ENCODE data around the gene TTLL6. TPM values are rescaled to one million over a fixed set of nuclear protein-coding genes. Genes with fewer than 3 reads are reported as not detected.
"Not testable (repeated sequence)": the region's sequence is repeated elsewhere in the genome, so short reads cannot be mapped to it uniquely, and the experiment has no call there.

Gene TTLL6
- total RNA-seq, 1 donor from 2014 or later: not detected

DNA sequence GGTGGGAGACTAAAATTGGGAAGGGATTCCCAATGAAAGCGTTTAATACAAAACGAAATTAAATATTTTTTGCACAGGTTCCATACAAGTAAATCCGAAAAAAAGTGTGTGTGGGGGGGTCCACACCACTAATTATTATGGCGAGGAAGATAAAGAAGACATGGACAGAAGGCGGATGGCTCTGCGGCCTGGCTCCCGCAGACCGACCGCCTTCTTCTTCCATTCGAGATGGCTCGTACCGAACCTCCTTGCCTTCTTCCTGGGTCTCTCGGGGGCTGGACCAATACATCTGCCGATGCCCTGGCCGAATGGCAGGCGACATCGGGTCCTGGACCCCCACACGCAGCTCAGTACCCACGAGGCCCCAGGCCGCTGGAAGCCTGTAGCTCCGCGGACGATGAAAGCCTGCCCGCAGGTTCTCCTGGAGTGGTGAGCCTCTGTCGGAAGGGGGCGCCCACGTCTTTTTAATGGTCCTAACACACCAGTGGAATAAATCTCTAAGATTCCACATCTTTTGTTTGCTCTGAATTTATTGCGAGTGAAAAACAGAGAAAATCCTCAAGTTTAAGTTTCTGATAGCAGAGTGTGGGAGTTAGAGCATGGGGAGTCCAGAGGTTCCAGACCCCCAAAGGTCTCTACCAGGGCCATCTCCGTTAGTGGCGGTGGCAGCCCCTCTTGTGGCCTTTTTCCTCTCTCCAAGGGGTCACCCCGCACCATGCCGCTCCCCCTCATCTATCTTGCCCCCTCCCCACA lies 92.6 kb downstream of the TTLL6 start:
- DNase-seq (ENCODE audit: low read depth in 2 of 2): peak; percentile 74 to 84

DNA sequence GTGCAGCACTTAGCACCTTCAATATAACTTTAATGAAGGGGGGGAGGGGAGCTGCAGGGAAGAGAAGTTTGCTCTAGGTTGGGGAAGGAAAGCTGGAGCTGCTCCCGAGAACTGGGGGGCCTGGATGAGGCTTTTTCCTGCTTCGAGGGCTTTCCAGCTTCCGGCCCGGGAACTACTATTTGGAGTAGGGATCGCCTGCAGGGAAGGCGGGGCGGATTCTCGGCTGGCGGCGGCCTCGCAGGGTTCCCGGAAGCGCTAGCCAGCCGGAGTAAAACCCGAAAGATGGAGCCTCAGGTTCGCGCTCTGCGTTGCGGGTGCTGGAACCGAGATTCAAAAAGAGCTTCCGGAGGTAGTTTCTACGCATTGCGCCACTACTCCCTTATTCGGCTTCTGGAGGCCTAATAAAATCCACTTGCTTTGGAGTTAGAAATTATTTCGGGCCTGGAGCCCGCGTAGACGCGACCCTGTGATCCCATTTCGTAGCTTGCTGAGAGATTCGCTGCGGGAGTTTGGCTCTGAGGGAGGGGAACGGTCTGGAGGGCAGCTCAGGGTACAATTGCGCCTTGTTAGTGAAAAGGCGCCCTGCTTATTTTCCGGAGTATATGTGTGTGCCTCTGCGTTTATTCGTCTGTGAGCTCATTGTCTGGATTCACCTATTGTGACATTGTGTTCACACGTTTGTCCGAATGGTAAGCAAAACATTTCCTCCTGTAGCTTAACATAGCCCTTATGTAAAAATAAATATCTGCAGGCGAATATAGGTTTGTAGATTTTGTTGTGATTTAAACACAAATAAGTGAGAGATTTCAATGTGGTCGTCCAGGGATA lies 93.4 kb downstream of the TTLL6 start:
- DNase-seq (ENCODE audit: low read depth in 2 of 2): no peak

DNA sequence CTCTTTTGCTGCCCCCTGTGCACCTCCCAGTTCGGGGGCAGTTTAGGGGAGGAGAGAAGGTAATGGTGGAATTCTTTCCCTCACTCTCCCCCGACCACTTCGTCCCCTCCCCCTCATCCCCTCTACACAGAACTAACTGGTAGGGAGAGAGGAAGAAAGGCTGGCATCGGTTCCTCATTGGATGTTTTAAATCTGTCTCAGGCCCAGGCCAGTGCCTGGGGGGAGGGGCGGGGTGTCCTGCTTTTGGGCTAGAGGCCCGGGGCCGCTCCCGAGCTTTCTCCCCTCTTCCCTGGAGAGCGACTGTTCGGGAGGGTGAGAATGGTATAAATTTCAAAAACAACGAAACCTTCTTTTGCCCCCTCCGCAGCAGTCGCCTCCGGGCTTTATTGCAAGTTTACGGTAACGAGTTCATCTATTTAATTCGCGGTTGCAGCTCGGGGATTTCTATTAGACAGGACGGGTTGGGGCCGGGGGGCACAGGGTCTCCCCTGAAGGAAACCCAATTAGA lies 94.1 kb downstream of the TTLL6 start, which contains the start of gene PRAC2:
Gene PRAC2, plus strand, starts transcription at position 271 of the 508 bp plus-strand sequence. CDS start 1,226 bp downstream, outside the sequence.
- DNase-seq (ENCODE audit: low read depth in 2 of 2): no peak

DNA sequence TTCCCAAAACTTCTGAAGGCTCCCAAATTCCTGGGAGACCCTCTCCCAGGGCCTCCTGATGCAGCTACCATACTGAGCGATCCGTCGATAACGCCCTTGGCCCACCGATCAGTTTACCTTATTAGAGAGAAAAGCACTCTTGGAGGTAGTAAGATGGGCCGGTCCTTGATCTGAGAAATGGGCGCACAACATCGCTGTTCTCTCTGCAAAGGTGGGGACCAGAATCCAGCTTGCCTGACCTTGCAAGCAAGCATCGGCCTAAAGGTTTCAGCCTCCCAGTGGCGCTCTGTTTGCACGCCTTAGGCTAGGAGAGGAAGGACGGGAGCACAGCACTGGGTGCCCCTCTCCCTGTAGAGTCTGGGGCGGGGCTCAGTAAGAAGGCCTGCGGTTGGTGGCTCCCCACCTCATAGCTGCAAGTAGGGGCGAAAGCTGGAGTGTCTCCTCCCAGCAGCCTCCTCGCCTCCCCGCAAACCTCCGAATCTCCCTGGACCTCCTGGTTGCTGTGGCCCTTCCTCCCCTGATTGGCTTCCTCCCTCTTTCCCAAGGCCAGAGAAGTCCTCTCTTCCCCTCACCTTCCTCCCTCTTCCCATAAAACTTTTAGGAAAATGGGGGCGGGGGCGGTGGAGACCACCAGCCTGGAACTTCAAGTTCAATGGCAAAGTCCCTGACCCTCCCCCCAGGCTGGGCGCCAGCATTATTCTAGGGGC lies 94.7 kb downstream of the TTLL6 start, which contains the start of gene PRAC1:
Gene PRAC1, minus strand, starts transcription at position 318 of the 707 bp plus-strand sequence. Its CDS starts 126 bp downstream, at position 192.
- DNase-seq (ENCODE audit: low read depth in 2 of 2): no peak

DNA sequence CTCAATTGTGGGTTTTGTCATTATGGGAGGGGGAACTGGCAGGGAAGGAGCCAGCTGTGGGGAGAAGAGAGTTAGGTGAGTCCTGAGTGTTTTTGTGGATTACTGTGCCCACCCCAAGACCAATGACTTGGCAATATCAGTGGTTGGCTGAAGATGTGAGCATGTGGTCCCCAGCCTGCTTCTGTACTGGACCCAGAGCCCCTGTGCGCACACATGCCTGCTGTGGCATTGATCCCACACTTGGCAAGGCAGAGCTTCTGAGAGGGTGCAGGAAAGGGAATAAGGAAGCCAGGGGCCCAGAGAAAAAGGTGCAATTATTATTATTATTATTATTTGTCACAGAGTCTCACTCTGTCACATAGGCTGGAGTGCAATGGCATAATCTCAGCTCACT lies 96.0 kb downstream of the TTLL6 start:
- DNase-seq (ENCODE audit: low read depth in 2 of 2): no peak

DNA sequence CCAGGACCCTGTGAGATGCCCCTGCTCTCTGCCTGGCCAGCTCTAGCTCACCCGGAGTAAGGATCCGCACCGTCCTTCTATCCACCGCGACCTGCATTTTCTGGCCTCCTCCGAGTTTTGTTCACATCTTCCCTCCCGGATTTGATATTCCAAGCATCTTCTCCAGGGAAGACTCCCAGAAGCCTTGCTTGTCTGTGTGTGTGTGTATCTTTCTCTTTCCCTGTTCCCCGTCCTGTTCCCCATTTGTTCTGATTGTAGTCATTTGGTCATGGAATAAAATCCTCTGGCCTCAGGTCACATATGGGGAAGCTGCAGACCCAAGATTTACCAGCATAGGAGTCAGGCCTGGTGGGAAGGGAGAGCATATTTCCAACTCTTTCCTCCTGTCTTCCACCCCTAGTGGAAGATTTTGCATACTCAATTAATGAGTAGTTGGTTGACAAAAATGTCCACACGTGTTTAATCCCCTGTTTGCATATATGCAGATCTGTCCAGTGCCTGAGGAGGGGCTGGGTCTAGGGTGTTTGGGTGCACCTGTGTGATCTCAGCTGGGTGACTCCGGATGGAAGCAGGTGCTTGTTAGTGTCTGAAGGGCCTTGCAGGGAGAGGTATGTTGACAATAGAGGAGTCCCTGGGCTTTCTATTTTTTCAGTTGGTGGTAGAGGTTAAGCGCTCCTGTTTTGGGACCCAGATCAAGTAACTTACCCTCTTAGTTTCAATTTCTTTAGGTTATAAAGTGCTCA lies 96.6 kb downstream of the TTLL6 start:
- no peak for DNase-seq (ENCODE audit: low read depth in 2 of 2)

DNA sequence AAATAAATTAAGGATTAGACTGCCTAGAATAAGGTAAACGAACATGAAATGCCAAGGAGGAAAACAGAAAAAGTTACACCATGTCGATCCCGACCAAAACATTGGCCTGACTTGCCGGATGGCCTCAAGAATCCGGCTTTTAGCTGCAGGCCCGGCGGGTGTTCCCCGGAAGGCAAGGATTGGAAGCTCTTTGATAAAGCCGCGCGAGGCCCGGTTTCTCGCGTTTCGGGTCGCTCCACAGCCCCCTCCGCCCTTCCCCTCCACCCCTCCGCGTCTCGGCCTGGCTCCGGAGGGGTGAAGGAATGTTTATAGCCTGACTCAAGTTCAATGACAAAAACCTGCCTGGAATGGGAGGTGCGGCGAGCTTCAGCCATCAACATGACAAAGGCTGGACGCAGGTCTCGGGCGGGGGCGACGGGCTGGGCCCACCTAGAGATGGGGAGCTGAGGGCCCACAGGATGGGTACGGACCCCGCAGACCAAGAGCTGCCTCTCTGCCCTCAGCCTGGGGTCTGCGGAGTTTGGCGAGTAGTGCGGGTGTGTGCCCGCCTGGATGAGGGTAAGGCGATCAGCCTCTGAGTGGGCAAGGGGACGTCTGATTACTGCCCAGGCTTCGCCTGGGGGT lies 97.3 kb downstream of the TTLL6 start:
- DNase-seq (ENCODE audit: low read depth in 2 of 2): no peak

DNA sequence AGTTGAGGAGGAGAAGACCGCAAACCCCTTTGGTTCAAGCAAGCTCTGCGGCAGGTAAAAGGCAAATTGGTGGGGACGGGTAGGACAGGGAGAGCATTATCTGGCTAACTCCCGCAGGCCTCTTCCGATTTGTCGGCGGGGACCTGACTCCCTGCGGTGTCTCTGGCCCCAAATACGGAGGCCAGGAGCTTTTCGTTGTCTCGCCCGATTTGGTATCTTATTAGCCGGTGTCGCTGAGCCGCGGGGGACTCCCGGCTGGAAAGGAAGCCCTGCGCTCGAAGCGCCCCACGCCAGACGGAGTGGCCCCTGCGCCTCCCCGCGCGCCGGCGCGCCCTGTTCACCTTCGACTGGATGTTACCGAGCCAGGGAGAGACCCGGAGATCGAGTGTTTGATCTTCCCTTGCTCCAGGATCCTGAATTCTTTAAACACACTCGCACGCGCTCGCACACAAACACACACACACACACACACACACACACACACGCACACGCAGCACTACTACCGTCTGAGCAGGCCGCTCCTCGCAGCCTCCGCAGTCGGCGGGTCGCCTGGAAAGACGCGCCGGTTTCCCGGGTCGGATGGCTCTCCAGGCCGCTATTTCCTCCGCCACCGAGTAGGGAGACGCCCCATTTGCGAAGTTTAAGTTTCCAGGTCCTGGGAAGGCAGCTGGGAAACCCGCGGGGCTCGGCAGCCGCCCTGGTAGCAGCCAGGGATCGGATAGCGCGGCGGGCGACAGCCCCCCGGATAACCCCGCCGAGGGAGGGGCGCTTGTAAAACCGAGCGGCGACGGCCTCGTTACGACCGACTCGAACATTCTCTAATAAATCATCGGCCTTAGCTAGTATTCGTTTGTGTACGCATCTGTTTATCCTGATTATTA lies 98.0 kb downstream of the TTLL6 start:
- DNase-seq (ENCODE audit: low read depth in 2 of 2): peak in 1 of 2 donors; percentile 10

DNA sequence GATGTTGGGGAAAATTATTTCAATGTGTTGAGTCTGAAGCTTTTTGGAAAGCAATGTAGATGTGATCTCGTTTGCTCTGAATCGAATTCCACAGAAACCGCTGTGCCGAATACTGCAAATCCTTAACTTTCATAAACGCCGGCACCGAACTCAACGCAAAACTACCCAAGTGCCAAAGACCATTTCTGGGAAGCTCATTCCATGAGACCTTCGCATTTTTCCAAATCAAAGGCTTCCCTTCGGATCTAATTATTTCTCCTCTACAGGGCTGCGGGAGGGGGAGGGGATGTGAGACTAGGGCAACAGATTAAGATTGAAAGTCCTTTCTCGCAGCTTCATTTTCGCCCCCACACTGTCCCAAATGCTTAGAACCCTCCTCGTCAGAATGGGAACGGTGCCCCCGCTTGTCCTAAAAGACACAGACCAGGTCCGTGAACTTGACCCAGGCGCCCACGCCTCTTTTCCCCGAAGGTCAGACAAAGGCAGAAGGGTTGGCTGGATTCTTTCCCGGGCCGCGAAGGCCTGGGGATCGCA lies 98.7 kb downstream of the TTLL6 start:
- no peak for DNase-seq (ENCODE audit: low read depth in 2 of 2)

DNA sequence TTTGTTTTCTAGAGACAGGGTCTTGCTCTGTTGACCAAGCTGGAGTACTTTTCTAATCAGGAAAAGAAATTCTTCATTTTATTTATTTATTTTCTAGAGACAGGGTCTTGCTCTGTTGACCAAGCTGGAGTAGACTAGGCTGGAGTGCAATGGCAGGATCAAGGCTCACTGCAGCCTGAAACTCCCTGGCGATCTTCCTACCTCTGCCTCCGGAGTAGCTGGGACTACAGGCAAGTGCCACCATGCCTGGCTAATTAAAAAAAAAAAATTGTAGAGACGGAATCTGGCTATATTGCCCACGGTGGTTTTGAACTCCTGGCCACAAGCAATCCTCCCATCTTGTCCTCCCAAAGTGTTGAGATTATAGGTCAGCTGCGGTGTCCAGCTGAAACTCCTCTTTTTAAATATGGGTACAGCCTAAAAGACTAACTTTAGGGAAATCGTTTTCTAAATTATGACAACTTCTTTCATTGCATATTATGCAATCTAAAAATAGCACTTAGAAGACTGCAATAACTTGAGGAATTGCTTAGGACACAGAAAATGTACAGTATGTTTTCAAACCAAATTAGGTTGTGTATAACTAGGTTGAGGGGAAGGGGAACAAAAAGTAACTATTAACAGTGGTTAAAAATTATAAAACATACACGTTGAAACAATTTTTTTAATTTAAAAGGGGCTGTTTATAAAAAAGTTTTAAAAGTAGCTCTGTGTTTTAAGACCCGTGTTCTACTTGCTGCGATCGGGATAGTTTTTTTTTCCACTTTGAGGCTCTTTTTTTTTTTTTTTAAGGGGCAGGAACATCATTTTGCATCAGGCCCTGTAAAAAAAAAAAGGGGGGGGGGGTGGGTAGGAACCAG lies 99.4 kb downstream of the TTLL6 start:
- DNase-seq (ENCODE audit: low read depth in 2 of 2): no peak

DNA sequence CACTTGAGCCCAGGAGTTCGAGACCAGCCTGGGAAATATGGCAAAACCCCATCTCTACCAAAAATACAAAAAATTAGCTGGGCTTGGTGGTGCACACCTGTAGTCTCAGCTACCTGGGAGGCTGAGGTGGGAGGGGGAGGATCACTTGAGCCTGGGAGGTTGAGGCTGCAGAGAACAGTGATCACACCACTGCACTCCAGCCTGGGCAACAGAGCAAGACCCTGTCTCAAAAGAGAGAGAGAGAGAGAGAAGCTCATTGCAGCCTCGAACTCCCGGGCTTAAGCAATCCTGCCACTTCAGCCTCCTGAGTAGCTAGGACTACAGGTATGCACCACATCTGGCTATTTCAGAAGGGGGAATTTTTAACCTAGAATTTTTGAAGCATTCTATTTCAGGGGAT lies 100.5 kb downstream of the TTLL6 start:
- not testable (repeated sequence) for DNase-seq (ENCODE audit: low read depth in 2 of 2)

DNA sequence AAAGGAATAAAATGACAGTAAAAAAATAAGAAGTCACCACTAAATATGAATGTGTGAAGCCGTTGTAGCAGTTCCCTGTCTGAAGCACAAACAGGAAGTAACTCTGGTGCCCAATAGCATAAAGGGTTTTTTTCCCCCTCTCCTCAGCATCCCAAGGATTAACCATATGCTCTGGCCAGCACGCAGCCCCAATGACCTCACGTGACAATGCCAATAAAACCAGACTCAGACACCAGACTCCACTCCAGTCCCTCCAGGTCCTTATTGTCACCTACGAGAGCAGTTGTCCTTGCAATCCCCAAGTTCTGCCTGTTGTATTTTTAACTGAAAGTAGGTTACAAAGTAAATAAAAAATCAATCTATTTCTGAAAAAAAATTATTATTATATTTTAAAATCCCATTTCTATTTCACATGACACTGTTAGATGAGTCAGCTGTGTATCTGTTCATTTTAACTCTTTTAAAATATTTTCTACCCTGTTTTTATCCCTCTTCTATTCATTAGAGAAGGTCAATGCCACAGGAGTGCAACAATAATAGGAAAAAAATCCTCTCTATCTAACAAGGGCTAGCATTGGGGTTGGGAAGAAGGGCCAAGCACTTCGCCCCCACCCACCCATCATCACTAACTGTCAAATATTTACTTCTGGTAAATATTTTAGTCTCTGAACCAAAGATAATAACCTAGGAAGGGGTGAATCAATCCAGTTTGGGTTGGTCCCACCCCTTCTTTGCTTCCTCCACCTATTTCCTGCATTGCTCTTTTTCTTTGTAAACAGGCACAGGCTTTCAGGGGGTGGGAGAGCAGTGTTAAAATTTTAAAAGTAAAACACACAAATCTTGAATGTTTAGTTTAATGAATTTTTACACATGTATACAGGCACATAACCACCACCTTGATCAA lies 101.3 kb downstream of the TTLL6 start:
- no peak for DNase-seq (ENCODE audit: low read depth in 2 of 2)

Other genes with a start within 250 kb of the TTLL6 start
- gene HOXB4, start 238.9 kb downstream of the TTLL6 start, total RNA-seq: 0.87 and 1.2 TPM in 2 replicates
- 1.7 and 1.8 TPM in 2 replicates for gene HOXB3, start 227.0 kb downstream of the TTLL6 start, total RNA-seq
- gene HOXB5, start 223.4 kb downstream of the TTLL6 start, total RNA-seq: under 0.01 TPM in 1 of 2 replicates, not detected in the other
- gene HOXB6, start 212.2 kb downstream of the TTLL6 start, total RNA-seq: 0.40 and 0.87 TPM in 2 replicates
- gene HOXB7, start 206.2 kb downstream of the TTLL6 start, total RNA-seq: under 0.01 and 1.3 TPM in 2 replicates
- 0.22 TPM in 1 of 2 replicates, not detected in the other for gene HOXB8, start 201.9 kb downstream of the TTLL6 start, total RNA-seq
- gene HOXB9, start 190.9 kb downstream of the TTLL6 start, total RNA-seq: under 0.01 TPM in 1 of 2 replicates, not detected in the other
- not detected in 2 replicates for gene PRAC1, start 94.7 kb downstream of the TTLL6 start, total RNA-seq
- not detected in 2 replicates for gene PRAC2, start 94.0 kb downstream of the TTLL6 start, total RNA-seq
- gene HOXB13, start 88.5 kb downstream of the TTLL6 start, total RNA-seq: under 0.01 TPM in 1 of 2 replicates, not detected in the other
- 19.6 and 31.7 TPM in 2 replicates for gene CALCOCO2, start 13.8 kb upstream of the TTLL6 start, total RNA-seq
- 31.0 and 45.1 TPM in 2 replicates for gene ATP5MC1, start 75.6 kb upstream of the TTLL6 start, total RNA-seq
- 51.4 and 55.2 TPM in 2 replicates for gene UBE2Z, start 91.2 kb upstream of the TTLL6 start, total RNA-seq
- gene SNF8, start 127.6 kb upstream of the TTLL6 start, total RNA-seq: 92.0 and 104 TPM in 2 replicates
- gene GIP, start 151.4 kb upstream of the TTLL6 start, total RNA-seq: not detected in 2 replicates
- 0.20 and 0.65 TPM in 2 replicates for gene IGF2BP1, start 180.2 kb upstream of the TTLL6 start, total RNA-seq